ENCODE data around the gene RPIA.

DNA sequence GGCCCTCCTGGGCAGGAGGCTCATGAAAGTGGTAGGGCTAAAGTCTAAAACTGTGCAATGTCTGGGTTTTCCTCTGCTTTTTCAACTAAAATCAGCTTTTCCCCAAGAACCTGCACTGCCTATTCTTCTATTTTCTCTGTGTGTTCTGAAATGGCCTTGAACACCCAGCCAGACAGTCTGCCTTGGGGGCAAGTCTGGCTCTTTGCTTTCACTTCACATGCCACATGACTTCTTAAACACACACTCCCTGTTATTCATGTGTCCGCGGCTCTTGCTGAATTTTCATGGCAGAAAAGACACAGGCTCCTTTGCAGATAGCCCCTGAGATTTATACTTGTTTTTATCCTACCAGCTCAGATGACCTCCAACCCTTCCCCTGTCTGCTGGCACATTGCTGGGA, 10.6 kb upstream of the RPIA start:
- TF ChIP-seq, protein P1, sequence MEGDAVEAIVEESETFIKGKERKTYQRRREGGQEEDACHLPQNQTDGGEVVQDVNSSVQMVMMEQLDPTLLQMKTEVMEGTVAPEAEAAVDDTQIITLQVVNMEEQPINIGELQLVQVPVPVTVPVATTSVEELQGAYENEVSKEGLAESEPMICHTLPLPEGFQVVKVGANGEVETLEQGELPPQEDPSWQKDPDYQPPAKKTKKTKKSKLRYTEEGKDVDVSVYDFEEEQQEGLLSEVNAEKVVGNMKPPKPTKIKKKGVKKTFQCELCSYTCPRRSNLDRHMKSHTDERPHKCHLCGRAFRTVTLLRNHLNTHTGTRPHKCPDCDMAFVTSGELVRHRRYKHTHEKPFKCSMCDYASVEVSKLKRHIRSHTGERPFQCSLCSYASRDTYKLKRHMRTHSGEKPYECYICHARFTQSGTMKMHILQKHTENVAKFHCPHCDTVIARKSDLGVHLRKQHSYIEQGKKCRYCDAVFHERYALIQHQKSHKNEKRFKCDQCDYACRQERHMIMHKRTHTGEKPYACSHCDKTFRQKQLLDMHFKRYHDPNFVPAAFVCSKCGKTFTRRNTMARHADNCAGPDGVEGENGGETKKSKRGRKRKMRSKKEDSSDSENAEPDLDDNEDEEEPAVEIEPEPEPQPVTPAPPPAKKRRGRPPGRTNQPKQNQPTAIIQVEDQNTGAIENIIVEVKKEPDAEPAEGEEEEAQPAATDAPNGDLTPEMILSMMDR (conservative IDR thresholded peaks at IDR 0.05; ENCODE audit: low read depth, low read length): no peak
- TF ChIP-seq EZH2 (IDR thresholded peaks at IDR 0.05; ENCODE audit: low read length, unreplicated experiment) (no peak), EZH2phosphoT487 (IDR thresholded peaks at IDR 0.05; ENCODE audit: borderline replicate concordance, low read length) (no peak)

Measured in PC-3 (cell line).